HUES6 (cell line): ENCODE measurements around the gene CCL4.
"Not testable (repeated sequence)": the region's sequence is repeated elsewhere in the genome, so short reads cannot be mapped to it uniquely, and the experiment has no call there.

Experiments used
- H3K27ac ChIP-seq: 2 replicates; pipeline ENCODE4 v1.7.0; 2013; ENCODE audit warnings: low read depth, mild to moderate bottlenecking, low read length, inconsistent platforms
- H3K27me3 ChIP-seq: 2 replicates; pipeline ENCODE4 v1.6.1; 2013; ENCODE audit warnings: low read length; ENCODE audit not compliant: control insufficient read depth, insufficient read depth
- H3K36me3 ChIP-seq: 2 replicates; pipeline ENCODE4 v1.6.1; 2013; ENCODE audit warnings: low read length; ENCODE audit not compliant: control insufficient read depth, insufficient read depth
- H3K4me1 ChIP-seq: 2 replicates; pipeline ENCODE4 v1.6.1; 2013; ENCODE audit warnings: low read length; ENCODE audit not compliant: control insufficient read depth, insufficient read depth
- H3K4me3 ChIP-seq: 2 replicates; pipeline ENCODE4 v1.5.1; 2013; ENCODE audit warnings: low read depth, low read length
- H3K9ac ChIP-seq: one replicate; pipeline ENCODE4 v1.6.1; 2013; ENCODE audit warnings: mild to moderate bottlenecking, low read length
- H3K9me3 ChIP-seq: 2 replicates; pipeline ENCODE4 v1.6.1; 2013; ENCODE audit warnings: low read depth, low read length; ENCODE audit not compliant: control insufficient read depth, insufficient read depth

CCL4 gene

DNA sequence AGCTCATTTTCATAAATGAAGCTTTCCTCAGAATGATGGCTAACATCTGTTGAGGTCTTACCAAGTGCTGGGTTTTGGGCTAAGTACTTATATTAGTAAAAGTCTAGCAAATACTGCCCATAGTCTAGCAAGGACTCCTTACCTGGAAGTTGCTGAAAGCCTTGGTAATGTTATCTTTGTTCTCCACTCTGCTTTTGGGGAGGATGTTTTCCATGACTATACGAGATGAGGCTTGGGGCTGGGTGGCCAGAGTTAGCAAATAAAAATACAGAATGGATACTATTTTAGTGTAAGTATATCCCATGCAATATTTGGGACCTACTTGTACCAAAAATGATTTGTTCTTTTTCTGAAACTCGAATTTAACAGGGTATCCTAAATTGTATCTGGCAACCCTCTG is 31.9 kb upstream of the CCL4 start:
- H3K9ac ChIP-seq: no peak overlapping the region
- H3K4me1 ChIP-seq: no peaks in the 10 kb centered on the region
- no peaks in the 10 kb centered on the region for H3K36me3 ChIP-seq
- H3K4me3 ChIP-seq: no peak overlapping the region
- no peak overlapping the region for H3K27ac ChIP-seq
- H3K27me3 ChIP-seq: no peaks in the 10 kb centered on the region
- no peaks in the 10 kb centered on the region for H3K9me3 ChIP-seq

DNA sequence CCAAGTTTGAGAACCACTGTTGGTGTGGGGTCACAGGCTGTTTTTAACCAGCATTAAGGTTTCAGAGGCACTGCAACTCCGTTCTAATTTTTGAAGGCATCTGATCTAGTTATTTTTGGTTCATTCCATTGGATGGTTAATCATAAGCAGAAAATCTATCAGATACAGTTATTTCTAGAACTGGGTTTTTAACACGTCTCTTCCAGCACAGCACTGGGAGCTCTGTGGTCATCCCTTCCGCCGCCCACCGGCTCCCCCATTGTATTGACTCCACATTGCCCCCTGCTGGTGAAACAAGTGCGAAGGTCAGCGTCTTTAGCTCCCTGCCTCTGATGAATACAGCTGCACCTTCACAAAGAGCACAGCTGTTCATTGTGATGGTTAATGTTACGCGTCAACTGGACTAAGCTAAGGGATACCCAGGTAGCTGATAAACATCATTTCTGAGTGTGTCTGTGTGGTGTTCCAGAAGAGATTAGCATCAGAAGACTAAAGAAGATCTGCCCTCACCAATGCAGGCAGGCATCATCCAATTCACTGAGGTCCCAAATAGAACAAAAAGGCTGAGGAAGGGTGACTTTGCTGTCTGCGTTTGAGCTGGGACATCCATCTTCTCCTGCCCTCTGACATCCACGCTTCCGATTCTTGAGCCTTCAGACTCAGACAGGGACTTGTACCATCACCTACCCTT is 31.1 kb upstream of the CCL4 start:
- Histone ChIP-seq H3K9ac (no peak overlapping the region), H3K27me3 (no peaks in the 10 kb centered on the region), H3K27ac (no peak overlapping the region), H3K9me3 (no peaks in the 10 kb centered on the region), H3K36me3 (no peaks in the 10 kb centered on the region), H3K4me1 (no peaks in the 10 kb centered on the region), H3K4me3 (no peak overlapping the region)

DNA sequence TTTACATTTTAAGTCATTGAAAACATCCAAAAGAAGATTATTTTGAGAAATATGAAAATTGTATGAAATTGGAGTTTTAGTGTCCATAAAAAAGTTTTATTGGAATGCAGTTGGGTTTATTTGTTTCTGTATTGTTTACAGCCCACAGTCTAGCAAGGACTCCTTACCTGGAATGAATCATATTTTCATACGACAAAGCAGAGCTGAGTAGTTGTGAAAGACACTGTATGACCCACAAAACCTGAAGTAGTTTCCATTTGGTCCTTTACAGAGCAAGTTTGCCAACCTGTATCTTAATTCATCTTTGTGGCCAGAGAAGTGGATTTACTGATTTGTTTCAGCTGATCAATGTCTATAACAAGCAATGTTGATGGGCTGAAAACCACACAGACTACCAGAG is 29.3 kb upstream of the CCL4 start:
- Histone ChIP-seq H3K4me1 (no peaks in the 10 kb centered on the region), H3K4me3 (no peak overlapping the region), H3K9ac (no peak overlapping the region), H3K27me3 (no peaks in the 10 kb centered on the region), H3K27ac (no peak overlapping the region), H3K9me3 (no peaks in the 10 kb centered on the region), H3K36me3 (no peaks in the 10 kb centered on the region)

DNA sequence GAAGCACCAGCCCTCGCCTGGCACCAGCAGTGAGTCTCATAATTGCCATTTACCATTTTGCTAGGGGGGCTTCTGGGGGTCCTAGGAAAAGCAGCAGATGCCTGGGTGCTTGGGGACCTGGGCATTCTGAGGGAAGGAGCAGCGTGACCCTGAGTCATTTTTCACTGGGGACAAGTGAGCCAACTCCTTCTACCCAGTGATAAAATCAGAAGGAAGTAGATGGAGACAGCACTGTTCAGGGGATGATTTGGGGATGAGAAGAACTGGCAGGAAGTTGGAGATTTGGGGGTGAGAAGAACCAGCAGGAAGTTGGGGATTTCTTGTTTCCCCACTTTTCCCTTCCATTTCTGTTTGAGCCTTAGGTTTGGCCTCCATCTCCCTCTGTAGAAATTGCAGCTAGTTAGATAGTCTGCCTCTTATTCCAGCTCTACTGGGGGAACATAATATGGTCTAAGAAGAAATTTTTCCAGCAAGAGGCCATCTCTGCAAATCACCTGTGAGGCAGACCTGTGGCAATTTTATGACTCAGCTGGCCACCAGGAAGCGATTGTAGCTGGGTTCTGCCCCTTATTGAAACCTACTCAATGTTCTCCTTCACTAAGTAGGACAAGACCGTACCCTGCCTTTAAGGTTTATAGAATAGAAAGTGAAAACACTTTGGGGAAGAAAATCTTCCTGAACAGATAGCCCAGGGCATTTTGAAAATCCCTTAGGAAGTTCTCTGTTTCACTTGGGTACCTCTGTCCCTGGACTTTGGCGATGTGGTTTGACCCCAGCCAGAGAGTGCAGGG is 21.8 kb upstream of the CCL4 start:
- H3K27ac ChIP-seq, H3K27me3 ChIP-seq, H3K4me3 ChIP-seq, H3K9ac ChIP-seq, H3K36me3 ChIP-seq, H3K9me3 ChIP-seq: not testable (repeated sequence)
- peaks cover 18% of the 10 kb centered on the region; the same call in 1 of the 2 replicates for H3K4me1 ChIP-seq

DNA sequence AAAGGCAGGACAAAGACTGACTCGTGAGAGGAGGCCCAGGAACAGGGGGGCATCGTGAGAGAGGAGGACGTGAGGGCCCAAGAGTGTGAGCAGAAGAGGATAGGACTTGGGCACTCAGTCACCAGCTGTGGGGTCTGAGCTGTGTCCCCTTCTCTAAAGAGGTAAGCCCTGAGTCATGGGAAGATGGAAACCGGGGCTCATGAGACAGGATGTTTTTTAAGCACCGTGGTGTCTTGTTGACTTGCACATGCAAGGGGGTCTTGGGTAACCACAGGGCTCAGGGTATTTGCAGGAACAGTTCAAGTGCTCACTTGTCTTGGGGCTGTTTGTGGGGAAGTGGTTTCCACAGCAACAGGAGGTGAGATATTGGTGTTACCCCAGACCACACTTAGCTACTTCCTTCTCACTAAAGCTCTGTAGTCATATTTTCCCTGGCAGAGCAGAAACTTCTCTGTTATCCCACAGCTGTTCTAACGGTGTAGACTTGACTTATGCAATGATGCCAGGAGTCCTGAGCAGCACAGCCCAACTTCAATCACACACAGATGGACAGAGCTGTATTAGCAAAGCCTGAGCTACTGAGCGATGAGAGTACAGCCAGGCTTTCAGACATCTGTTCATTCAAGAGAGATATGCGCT is 21.0 kb upstream of the CCL4 start:
- not testable (repeated sequence) for H3K27ac ChIP-seq, H3K36me3 ChIP-seq, H3K27me3 ChIP-seq, H3K9ac ChIP-seq, H3K4me3 ChIP-seq, H3K9me3 ChIP-seq
- H3K4me1 ChIP-seq: peaks cover 18% of the 10 kb centered on the region; the same call in 1 of the 2 replicates

DNA sequence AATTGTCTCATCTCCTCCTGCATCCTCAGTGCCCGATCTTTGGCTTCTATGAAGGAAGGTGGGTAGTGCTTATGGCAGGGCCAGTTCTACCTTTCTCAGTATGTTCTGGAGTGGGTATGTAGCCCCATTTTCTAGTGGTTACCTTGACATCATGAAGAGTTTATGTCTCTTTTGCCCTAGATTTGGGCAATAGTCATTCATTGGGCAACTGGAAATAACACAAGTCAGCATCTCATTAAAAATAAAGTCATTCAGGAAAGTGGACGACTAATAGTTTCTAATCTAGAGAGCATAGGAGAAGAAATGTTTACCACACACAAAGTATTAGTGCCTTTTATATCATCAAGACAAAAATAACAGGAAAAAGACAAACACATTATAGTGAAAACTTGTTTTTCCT is 19.9 kb upstream of the CCL4 start:
- H3K9ac ChIP-seq, H3K27me3 ChIP-seq, H3K9me3 ChIP-seq, H3K27ac ChIP-seq, H3K36me3 ChIP-seq, H3K4me3 ChIP-seq: not testable (repeated sequence)
- peaks cover 18% of the 10 kb centered on the region; the same call in 1 of the 2 replicates for H3K4me1 ChIP-seq

DNA sequence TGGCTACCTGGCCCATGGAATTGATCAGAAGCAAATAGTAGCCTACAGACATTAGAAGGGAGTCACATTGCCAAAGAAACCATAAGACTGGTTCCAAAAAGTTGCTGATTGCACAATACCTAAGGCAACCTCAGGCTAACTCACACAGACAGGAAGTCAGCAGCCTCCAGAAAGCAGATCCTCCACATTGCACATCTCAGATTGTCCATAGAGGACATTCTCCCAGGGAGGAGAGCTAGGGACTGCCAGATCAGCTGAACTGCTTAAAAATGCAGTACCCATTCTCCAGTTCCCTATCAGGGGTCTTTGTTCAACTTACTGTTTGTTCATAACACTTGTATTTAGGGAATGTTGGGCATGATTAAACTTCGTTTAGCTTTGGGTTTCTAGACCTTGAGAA is 17.9 kb upstream of the CCL4 start:
- H3K4me1 ChIP-seq: peaks cover 23% of the 10 kb centered on the region
- no peak overlapping the region for H3K27ac ChIP-seq
- H3K27me3 ChIP-seq: no peaks in the 10 kb centered on the region
- H3K9me3 ChIP-seq: no peaks in the 10 kb centered on the region
- no peak overlapping the region for H3K4me3 ChIP-seq
- H3K36me3 ChIP-seq: no peaks in the 10 kb centered on the region
- H3K9ac ChIP-seq: no peak overlapping the region

DNA sequence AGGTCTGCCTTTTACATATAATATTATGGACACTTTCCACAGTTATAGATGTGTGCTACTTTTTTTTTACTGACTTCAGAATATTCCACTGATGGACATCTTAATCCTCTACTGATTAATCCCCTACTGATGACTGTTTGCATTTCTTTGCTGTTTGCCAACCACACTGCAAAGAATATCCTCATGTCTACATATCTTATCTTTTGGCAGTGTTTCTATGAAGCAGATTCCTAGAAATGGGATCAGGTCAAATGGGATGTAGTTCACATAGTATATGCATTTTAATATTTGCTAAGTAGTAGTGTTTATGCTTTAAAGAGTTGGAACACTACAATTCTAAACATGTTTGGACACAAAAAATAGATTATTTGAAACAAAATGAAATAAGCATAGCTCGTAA is 16.8 kb upstream of the CCL4 start:
- H3K36me3 ChIP-seq: no peaks in the 10 kb centered on the region
- H3K27me3 ChIP-seq: no peaks in the 10 kb centered on the region
- peaks cover 23% of the 10 kb centered on the region for H3K4me1 ChIP-seq
- no peak overlapping the region for H3K27ac ChIP-seq
- H3K4me3 ChIP-seq: no peak overlapping the region
- H3K9me3 ChIP-seq: no peaks in the 10 kb centered on the region
- H3K9ac ChIP-seq: no peak overlapping the region

DNA sequence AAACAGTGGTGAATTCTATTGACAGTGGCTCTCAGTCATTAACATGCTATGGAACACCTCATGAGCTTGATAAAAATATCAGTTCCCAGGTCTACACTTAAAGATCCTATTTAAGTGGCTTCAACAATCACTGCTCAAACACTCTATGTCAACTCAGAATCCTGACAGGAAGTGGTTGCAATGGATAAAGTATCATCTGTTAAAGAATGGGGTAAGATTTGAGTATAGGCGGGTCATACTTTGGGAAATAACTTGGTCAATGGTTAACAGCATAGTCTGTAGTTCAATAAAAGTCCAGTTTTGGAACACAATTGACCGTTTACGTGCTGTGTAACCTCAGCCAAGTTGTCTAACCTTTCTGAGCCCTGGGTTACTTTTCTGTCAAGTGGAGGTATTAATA is 16.2 kb upstream of the CCL4 start:
- H3K27me3 ChIP-seq, H3K9me3 ChIP-seq, H3K27ac ChIP-seq, H3K9ac ChIP-seq, H3K36me3 ChIP-seq, H3K4me3 ChIP-seq: not testable (repeated sequence)
- H3K4me1 ChIP-seq: peaks cover 23% of the 10 kb centered on the region

DNA sequence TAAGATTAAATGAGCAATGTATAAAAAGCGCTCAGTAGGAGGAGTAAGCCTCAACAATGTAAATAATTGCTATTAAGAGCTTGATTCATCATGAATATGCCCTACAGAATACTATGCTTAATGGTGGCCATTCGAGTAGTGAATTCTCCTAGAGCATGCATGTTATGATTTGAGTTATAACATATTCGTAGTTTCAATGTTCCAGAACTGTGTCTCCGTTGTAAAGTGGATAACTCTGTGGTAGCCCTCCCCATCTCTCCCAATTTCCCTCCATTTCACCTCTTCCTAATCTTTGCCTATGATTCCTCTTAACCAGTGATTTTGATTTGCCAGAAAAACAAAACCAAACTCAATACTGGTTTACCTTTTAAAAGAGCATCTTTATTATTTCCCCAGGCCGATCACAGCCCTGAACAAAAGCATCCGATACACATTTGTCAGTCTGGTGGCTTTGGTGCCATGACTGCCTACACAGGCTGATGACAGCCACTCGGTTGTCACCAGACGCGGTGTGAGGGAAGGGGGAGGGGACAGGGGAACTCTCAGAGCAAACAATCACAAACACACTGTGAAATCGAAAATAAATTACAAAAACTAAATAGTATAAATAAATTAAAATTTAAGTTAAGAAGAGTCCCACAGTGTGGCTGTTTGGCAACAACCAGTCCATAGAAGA is 15.6 kb upstream of the CCL4 start:
- not testable (repeated sequence) for H3K4me3 ChIP-seq, H3K27ac ChIP-seq, H3K36me3 ChIP-seq, H3K9ac ChIP-seq, H3K9me3 ChIP-seq, H3K27me3 ChIP-seq
- H3K4me1 ChIP-seq: peaks cover 23% of the 10 kb centered on the region
